Measurements from ENCODE around the gene PLA2G4F. TPM values are rescaled to one million over a fixed set of nuclear protein-coding genes. Genes with fewer than 3 reads are reported as not detected.

Gene PLA2G4F
- total and polyA plus RNA-seq, 2 donors from 2014 or later: 35.9 to 51.2 TPM

DNA sequence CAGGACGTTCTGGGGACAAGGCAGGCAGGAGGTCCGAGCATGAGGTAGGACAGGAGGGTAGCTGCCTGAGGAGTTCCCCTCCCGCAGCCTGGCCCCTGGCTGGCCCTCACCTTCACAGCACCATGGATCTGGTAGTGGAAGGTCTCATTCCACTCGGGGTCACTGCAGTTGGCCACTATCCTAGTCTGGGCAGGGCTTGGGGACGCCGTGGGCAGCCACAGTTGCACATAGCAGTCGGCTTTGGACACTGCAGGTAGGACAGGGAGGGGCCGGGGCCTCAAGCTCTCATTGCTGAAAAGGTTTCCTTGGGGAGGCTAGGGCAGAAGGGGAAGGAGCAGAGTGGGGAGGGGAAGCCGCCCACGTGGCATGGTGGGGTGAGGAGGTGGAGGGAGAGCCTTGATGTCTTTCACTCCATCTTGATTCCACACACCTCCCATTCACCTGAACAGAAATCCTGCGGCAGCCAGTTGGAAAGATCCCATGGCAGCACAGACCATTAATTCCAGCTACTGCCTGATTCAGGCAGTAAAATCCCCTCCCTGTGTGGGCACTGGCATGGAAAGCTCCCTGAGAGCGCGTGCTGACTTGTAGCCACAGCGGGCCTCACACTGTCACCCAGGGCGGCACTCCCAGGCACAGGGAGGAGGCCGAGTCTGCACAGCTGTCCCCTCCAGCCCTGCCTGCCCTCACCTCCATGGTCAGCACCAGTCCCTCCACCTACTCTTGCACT, 2.1 kb downstream of the PLA2G4F start:
- H3K27ac ChIP-seq (ENCODE audit: low read depth in 2 of 2, low read length in 2 of 2): peak overlapping the region; percentile 90 to 92
- FAIRE-seq (no peak), DNase-seq (peak; percentile 90 to 94 (median 93))
- H3K27me3 ChIP-seq (ENCODE audit: control insufficient read depth, insufficient read depth, low read length): no peaks in the 10 kb centered on the region
- no peaks in the 10 kb centered on the region for H3K9me3 ChIP-seq (ENCODE audit: control insufficient read depth in 2 of 3, insufficient read depth in 1 of 3, low read length in 3 of 3)
- no peaks in the 10 kb centered on the region for H3K36me3 ChIP-seq (ENCODE audit: control insufficient read depth in 2 of 3, insufficient read depth in 3 of 3, low read length in 3 of 3)
- peaks cover 3 to 42% (median 26%) of the 10 kb centered on the region in 3 donors for H3K4me1 ChIP-seq (ENCODE audit: control insufficient read depth in 2 of 3, insufficient read depth in 2 of 3, low read depth in 1 of 3, low read length in 3 of 3)
- H3K9ac ChIP-seq (ENCODE audit: low read length in 3 of 3): peak overlapping the region in 1 of 3 donors; percentile 76
- peak overlapping the region; percentile 57 to 76 (median 58) for H3K4me3 ChIP-seq (ENCODE audit: low read length in 3 of 3)
- intact Hi-C loops (cut with DNase I): no loop called here
- TF ChIP-seq, protein P1, sequence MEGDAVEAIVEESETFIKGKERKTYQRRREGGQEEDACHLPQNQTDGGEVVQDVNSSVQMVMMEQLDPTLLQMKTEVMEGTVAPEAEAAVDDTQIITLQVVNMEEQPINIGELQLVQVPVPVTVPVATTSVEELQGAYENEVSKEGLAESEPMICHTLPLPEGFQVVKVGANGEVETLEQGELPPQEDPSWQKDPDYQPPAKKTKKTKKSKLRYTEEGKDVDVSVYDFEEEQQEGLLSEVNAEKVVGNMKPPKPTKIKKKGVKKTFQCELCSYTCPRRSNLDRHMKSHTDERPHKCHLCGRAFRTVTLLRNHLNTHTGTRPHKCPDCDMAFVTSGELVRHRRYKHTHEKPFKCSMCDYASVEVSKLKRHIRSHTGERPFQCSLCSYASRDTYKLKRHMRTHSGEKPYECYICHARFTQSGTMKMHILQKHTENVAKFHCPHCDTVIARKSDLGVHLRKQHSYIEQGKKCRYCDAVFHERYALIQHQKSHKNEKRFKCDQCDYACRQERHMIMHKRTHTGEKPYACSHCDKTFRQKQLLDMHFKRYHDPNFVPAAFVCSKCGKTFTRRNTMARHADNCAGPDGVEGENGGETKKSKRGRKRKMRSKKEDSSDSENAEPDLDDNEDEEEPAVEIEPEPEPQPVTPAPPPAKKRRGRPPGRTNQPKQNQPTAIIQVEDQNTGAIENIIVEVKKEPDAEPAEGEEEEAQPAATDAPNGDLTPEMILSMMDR (IDR thresholded peaks at IDR 0.05; ENCODE audit: borderline replicate concordance, extremely low read depth, insufficient read depth): no peak

DNA sequence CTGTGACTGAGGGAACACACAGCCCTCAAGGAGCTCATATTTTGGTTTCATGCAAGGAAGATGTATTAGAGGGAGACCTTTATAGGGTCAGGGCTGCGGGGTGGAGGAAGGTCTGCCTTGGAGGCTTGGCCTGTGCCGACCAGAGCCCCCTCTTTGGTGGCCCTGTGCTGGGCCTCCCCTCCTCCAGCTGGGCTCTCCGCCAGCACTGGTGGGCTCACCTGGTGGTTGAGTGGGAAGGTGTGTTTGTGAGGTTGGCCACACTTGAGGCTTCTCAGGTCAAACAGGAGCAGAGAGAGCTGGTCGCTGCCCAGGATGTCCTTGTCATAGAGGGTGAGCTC, 2.6 kb downstream of the PLA2G4F start:
- no peak overlapping the region for H3K4me3 ChIP-seq (ENCODE audit: low read length in 3 of 3)
- peaks cover 3 to 40% (median 26%) of the 10 kb centered on the region in 3 donors for H3K4me1 ChIP-seq (ENCODE audit: control insufficient read depth in 2 of 3, insufficient read depth in 2 of 3, low read depth in 1 of 3, low read length in 3 of 3)
- no peaks in the 10 kb centered on the region for H3K27me3 ChIP-seq (ENCODE audit: control insufficient read depth, insufficient read depth, low read length)
- H3K9me3 ChIP-seq (ENCODE audit: control insufficient read depth in 2 of 3, insufficient read depth in 1 of 3, low read length in 3 of 3): no peaks in the 10 kb centered on the region
- TF ChIP-seq, protein P1 (IDR thresholded peaks at IDR 0.05; ENCODE audit: borderline replicate concordance, extremely low read depth, insufficient read depth): no peak
- H3K36me3 ChIP-seq (ENCODE audit: control insufficient read depth in 2 of 3, insufficient read depth in 3 of 3, low read length in 3 of 3): no peaks in the 10 kb centered on the region
- intact Hi-C loops (cut with DNase I): no loop called here
- no peak overlapping the region for H3K9ac ChIP-seq (ENCODE audit: low read length in 3 of 3)
- peak overlapping the region; percentile 89 to 92 for H3K27ac ChIP-seq (ENCODE audit: low read depth in 2 of 2, low read length in 2 of 2)
- FAIRE-seq (no peak), DNase-seq (peak in 1 of 5 donors; percentile 44)

- Histone ChIP-seq H3K9ac (ENCODE audit: low read length in 3 of 3) (no peak overlapping the region), H3K4me1 (ENCODE audit: control insufficient read depth in 2 of 3, insufficient read depth in 2 of 3, low read depth in 1 of 3, low read length in 3 of 3) (peaks cover 3 to 40% (median 26%) of the 10 kb centered on the region in 3 donors), H3K27me3 (ENCODE audit: control insufficient read depth, insufficient read depth, low read length) (no peaks in the 10 kb centered on the region), H3K4me3 (ENCODE audit: low read length in 3 of 3) (no peak overlapping the region), H3K9me3 (ENCODE audit: control insufficient read depth in 2 of 3, insufficient read depth in 1 of 3, low read length in 3 of 3) (no peaks in the 10 kb centered on the region), H3K27ac (ENCODE audit: low read depth in 2 of 2, low read length in 2 of 2) (peak overlapping the region; percentile 49 to 89), H3K36me3 (ENCODE audit: control insufficient read depth in 2 of 3, insufficient read depth in 3 of 3, low read length in 3 of 3) (no peaks in the 10 kb centered on the region)
- TF ChIP-seq, protein P1 (IDR thresholded peaks at IDR 0.05; ENCODE audit: borderline replicate concordance, extremely low read depth, insufficient read depth): no peak
- FAIRE-seq (no peak), DNase-seq (peak in 1 of 5 donors; percentile 40)
- intact Hi-C loops (cut with DNase I): no loop called here
These were observed 3.3 kb downstream of the PLA2G4F start for GRCh38 chr15:42152921-42153698.
